CD4-positive, alpha-beta T cell (primary cell): ENCODE results near the gene FLT4. TPM values are rescaled to one million over a fixed set of nuclear protein-coding genes. Genes with fewer than 3 reads are reported as not detected.

ENCODE experiments used
- ATAC-seq: fragments of 200-7000 bp; cut with Tn5 transposase; one replicate; pipeline ENCODE4 v1.10.0; 2022; ENCODE audit warnings: mild to moderate bottlenecking; ENCODE audit not compliant: poor library complexity
- CTCF ChIA-PET: fragments of 350-600 bp; sonication (Branson Sonifier 250); formaldehyde crosslinking; loops from one replicate; lab custom pipeline; 2021; ENCODE audit warnings: antibody characterized with exemption, inconsistent platforms; lab: Charles Lee
- POLR2A ChIA-PET: fragments of 350-600 bp; sonication (Branson Sonifier 250); formaldehyde crosslinking; loops from one replicate; lab custom pipeline; 2021; ENCODE audit warnings: antibody characterized with exemption, inconsistent platforms; lab: Charles Lee
- DNase-seq, 14 experiments: peaks; one replicate each; pipeline ENCODE4 v3.0.0-alpha.2; 2013 to 2020; ENCODE audit warnings: mixed read lengths in 2 of 14
- H3K27ac ChIP-seq, 2 donors: one replicate each; pipeline versions ENCODE4 v1.5.1 to v1.7.0; 2013; ENCODE audit warnings: low read length in 2 of 2, low read depth in 1 of 2, mild to moderate bottlenecking in 1 of 2
- H3K27me3 ChIP-seq, 2 experiments: 1 replicate in 1 of 2; 2 replicates in 1 of 2; pipeline versions ENCODE4 v1.6.1 to v1.7.0; 2013; ENCODE audit warnings: low read length in 2 of 2, control low read depth in 1 of 2, mild to moderate bottlenecking in 1 of 2, moderate library complexity in 1 of 2; ENCODE audit not compliant: insufficient read depth in 2 of 2, control insufficient read depth in 1 of 2
- H3K36me3 ChIP-seq: one replicate; pipeline ENCODE4 v1.6.1; 2013; ENCODE audit warnings: low read length, control low read depth; ENCODE audit not compliant: insufficient read depth
- H3K4me1 ChIP-seq: one replicate; pipeline ENCODE4 v1.6.1; 2013; ENCODE audit warnings: low read length, control low read depth; ENCODE audit not compliant: insufficient read depth
- H3K4me3 ChIP-seq: one replicate; pipeline ENCODE4 v1.5.1; 2013; ENCODE audit warnings: mild to moderate bottlenecking, low read length, moderate library complexity
- H3K9me3 ChIP-seq, 2 experiments: 1 replicate in 1 of 2; 2 replicates in 1 of 2; pipeline versions ENCODE4 v1.6.1 to v1.7.0; 2013; ENCODE audit warnings: low read length in 2 of 2, mild to moderate bottlenecking in 2 of 2, control low read depth in 1 of 2, moderate library complexity in 1 of 2; ENCODE audit not compliant: control insufficient read depth in 1 of 2, insufficient read depth in 1 of 2
- H3K27ac Mint-ChIP-seq: one replicate; pipeline ENCODE4 v1.8.0; 2020; ENCODE audit warnings: mixed read lengths
- H3K27me3 Mint-ChIP-seq: one replicate; pipeline ENCODE4 v1.8.0; 2021; ENCODE audit warnings: mixed read lengths
- H3K36me3 Mint-ChIP-seq: one replicate; pipeline ENCODE4 v1.8.0; 2021; ENCODE audit warnings: low read depth, mixed read lengths
- H3K4me1 Mint-ChIP-seq: one replicate; pipeline ENCODE4 v1.8.0; 2021; ENCODE audit warnings: low read depth, mixed read lengths
- H3K4me3 Mint-ChIP-seq: one replicate; pipeline ENCODE4 v1.8.0; 2020; ENCODE audit warnings: mild to moderate bottlenecking, mixed read lengths
- H3K9me3 Mint-ChIP-seq: one replicate; pipeline ENCODE4 v1.8.0; 2020; ENCODE audit warnings: mixed read lengths
- intact Hi-C, 2 experiments: fragments of 100-400 bp; cut with DNase I in 1 of 2; cut with micrococcal nuclease in 1 of 2; formaldehyde crosslinking; loops; one replicate each; pipeline versions ENCODE4 v1.15.1 to v1.9.0; 2023 to 2025; cut with DNase I, micrococcal nuclease
- total RNA-seq, 174 experiments: library from RNA in 2 of 174; stranded (reverse) in 2 of 174; gene quantifications; one replicate each; pipeline ENCODE4 v1.2.3 and lab custom pipeline; 2021 to 2026
- TF ChIP-seq, protein P1 (sequence below): fragments of 200-600 bp; IDR thresholded peaks from one replicate; pipeline ENCODE4 v1.8.0; 2022; ENCODE audit warnings: antibody characterized with exemption, mild to moderate bottlenecking

Gene FLT4
- total RNA-seq, 2 experiments from 2014 or later, result 2.3 to 2.5 TPM

DNA sequence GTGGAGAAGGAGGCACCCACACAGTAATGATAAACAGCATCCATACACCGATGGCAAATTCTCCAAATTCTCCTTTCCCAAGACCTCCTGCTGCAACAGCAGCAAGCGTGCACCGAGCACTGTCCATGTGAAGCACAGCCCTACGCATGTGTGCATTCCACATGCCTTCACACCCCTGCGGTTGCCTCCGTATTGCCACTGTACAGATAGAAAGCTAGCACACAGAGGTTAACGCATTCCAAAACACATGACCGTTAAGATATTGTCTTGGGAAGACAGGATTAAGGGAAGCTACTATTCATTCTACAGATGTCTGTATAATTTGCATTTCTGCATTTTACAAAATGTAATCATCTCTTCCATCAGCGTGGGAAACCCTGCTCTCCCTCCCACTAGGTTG is 6.6 kb downstream of the FLT4 start:
- ATAC-seq (no peak), DNase-seq (no peak)
- TF ChIP-seq, protein P1, sequence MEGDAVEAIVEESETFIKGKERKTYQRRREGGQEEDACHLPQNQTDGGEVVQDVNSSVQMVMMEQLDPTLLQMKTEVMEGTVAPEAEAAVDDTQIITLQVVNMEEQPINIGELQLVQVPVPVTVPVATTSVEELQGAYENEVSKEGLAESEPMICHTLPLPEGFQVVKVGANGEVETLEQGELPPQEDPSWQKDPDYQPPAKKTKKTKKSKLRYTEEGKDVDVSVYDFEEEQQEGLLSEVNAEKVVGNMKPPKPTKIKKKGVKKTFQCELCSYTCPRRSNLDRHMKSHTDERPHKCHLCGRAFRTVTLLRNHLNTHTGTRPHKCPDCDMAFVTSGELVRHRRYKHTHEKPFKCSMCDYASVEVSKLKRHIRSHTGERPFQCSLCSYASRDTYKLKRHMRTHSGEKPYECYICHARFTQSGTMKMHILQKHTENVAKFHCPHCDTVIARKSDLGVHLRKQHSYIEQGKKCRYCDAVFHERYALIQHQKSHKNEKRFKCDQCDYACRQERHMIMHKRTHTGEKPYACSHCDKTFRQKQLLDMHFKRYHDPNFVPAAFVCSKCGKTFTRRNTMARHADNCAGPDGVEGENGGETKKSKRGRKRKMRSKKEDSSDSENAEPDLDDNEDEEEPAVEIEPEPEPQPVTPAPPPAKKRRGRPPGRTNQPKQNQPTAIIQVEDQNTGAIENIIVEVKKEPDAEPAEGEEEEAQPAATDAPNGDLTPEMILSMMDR, result no peak
- H3K9me3 Mint-ChIP-seq, result no peaks in the 10 kb centered on the region
- H3K36me3 ChIP-seq, result no peaks in the 10 kb centered on the region
- no peak overlapping the region for H3K4me3 ChIP-seq
- no peak overlapping the region for H3K27ac ChIP-seq
- peaks cover 21% of the 10 kb centered on the region for H3K27me3 Mint-ChIP-seq
- no peaks in the 10 kb centered on the region for H3K27me3 ChIP-seq
- no peak overlapping the region for H3K4me3 Mint-ChIP-seq
- H3K4me1 ChIP-seq, result no peaks in the 10 kb centered on the region
- CTCF ChIA-PET, result no interaction called here
- H3K27ac Mint-ChIP-seq, result no peak overlapping the region
- POLR2A ChIA-PET, result no interaction called here
- peaks cover 0 to 3% of the 10 kb centered on the region in 2 experiments for H3K9me3 ChIP-seq
- H3K4me1 Mint-ChIP-seq, result no peaks in the 10 kb centered on the region
- intact Hi-C loops, result no loop called here
- H3K36me3 Mint-ChIP-seq, result no peaks in the 10 kb centered on the region

DNA sequence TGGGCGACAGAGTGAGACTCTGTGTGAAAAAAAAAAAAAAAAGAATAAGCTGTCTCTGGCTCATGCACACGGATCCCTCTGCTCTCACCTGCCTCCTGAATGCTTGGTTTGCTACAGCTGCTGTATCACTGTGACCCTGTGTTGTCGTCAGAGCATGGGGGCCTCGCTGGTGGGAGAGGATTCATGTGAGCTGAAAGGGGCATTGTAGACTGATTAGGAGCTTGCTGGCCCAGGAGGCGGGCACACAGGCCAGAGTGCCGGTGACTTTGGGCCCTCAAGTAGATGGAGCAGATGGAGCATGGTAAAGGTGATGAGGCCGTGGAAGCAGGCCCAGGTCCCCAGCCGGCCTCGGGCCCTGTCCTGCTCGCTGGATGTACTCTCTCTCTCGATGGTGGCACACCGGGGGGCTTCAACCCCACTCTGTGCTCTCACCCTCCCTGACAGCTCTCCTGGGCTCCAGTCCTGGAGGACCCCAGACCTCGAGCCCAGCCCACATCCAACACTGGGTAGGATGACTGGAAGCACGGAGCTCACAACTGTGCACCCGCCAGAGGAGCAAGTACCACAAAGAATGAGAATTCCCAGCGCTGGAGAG is 7.1 kb downstream of the FLT4 start:
- DNase-seq (no peak), ATAC-seq (no peak)
- H3K9me3 ChIP-seq, result peaks cover 0 to 3% of the 10 kb centered on the region in 2 experiments
- no peak overlapping the region for H3K4me3 Mint-ChIP-seq
- no peaks in the 10 kb centered on the region for H3K27me3 ChIP-seq
- H3K4me3 ChIP-seq, result no peak overlapping the region
- peaks cover 18% of the 10 kb centered on the region for H3K27me3 Mint-ChIP-seq
- H3K27ac ChIP-seq, result no peak overlapping the region
- no peaks in the 10 kb centered on the region for H3K9me3 Mint-ChIP-seq
- intact Hi-C loops, result no loop called here
- no peaks in the 10 kb centered on the region for H3K36me3 Mint-ChIP-seq
- TF ChIP-seq, protein P1, result no peak
- H3K4me1 Mint-ChIP-seq, result no peaks in the 10 kb centered on the region
- H3K36me3 ChIP-seq, result no peaks in the 10 kb centered on the region
- ChIA-PET CTCF (no interaction called here), POLR2A (no interaction called here)
- H3K27ac Mint-ChIP-seq, result no peak overlapping the region
- no peaks in the 10 kb centered on the region for H3K4me1 ChIP-seq

DNA sequence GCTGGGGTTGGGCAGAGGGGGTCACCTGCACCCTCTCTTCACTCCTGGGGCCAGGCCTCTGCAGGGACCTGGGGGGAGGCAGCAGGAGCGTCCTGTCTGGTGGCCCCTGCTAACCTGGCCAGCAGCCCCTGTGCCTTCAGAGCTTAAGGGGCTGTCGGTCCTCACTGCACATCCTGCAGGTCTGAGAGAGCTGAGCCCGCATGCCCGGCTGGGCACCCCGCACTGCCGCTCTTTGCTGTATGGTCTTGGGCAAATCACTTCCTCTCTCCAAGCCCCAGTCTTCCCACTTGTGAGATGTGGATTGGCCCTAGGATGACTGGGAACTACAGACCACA is 7.9 kb downstream of the FLT4 start:
- Mint-ChIP-seq H3K4me3 (no peak overlapping the region), H3K4me1 (no peaks in the 10 kb centered on the region), H3K27me3 (peaks cover 16% of the 10 kb centered on the region), H3K36me3 (no peaks in the 10 kb centered on the region), H3K27ac (no peak overlapping the region), H3K9me3 (no peaks in the 10 kb centered on the region)
- intact Hi-C loops, result no loop called here
- H3K27ac ChIP-seq, result no peak overlapping the region
- peaks cover 0 to 3% of the 10 kb centered on the region in 2 experiments for H3K9me3 ChIP-seq
- no peaks in the 10 kb centered on the region for H3K4me1 ChIP-seq
- POLR2A ChIA-PET, result no interaction called here
- ATAC-seq (no peak), DNase-seq (no peak)
- TF ChIP-seq, protein P1, result no peak
- CTCF ChIA-PET, result no interaction called here
- H3K36me3 ChIP-seq, result no peaks in the 10 kb centered on the region
- H3K27me3 ChIP-seq, result no peaks in the 10 kb centered on the region
- no peak overlapping the region for H3K4me3 ChIP-seq
